ENCODE results near the gene RPL18.

RPL18 gene

GRCh38 chr19:48595833-48596232 lies 23.1 kb downstream of the RPL18 start:
- H3K4me1 ChIP-seq (ENCODE audit: insufficient read depth, low read length) = no peaks in the 10 kb centered on the region
- no peak for ATAC-seq (ENCODE audit: insufficient read depth, low read depth)
- no peak overlapping the region for H3K4me2 ChIP-seq (ENCODE audit: insufficient read depth, low read length)
- H4K20me1 ChIP-seq (ENCODE audit: insufficient read depth, low read length) = no peaks in the 10 kb centered on the region
- H3K36me3 ChIP-seq (ENCODE audit: insufficient read depth, low read length) = no peaks in the 10 kb centered on the region
- H3K27me3 ChIP-seq (ENCODE audit: insufficient read depth, low read length, poor library complexity) = no peaks in the 10 kb centered on the region
- H3K4me3 ChIP-seq (ENCODE audit: low read depth in 1 of 2, low read length in 2 of 2) = no peak overlapping the region
- no peak overlapping the region for H3K27ac ChIP-seq (ENCODE audit: low read length)
- no peak overlapping the region for H3K9ac ChIP-seq (ENCODE audit: low read depth, low read length)
- no peak for DNase-seq
- no peaks in the 10 kb centered on the region for H3K9me3 ChIP-seq (ENCODE audit: insufficient read depth, low read length, severe bottlenecking)
- no peak overlapping the region for H2AFZ ChIP-seq (ENCODE audit: low read depth, low read length)
- H3K79me2 ChIP-seq (ENCODE audit: insufficient read depth, low read length) = no peaks in the 10 kb centered on the region
- TF ChIP-seq EZH2 (IDR thresholded peaks at IDR 0.05; ENCODE audit: borderline replicate concordance, low read depth, low read length, severe bottlenecking) = no peak
- no peak for TF ChIP-seq CTCF (IDR thresholded peaks at IDR 0.05; ENCODE audit: borderline replicate concordance, extremely low read depth, low read length, poor library complexity, severe bottlenecking)

- H3K9ac ChIP-seq (ENCODE audit: low read depth, low read length) = no peak overlapping the region
- H4K20me1 ChIP-seq (ENCODE audit: insufficient read depth, low read length) = no peaks in the 10 kb centered on the region
- H3K4me2 ChIP-seq (ENCODE audit: insufficient read depth, low read length) = no peak overlapping the region
- H3K27me3 ChIP-seq (ENCODE audit: insufficient read depth, low read length, poor library complexity) = no peaks in the 10 kb centered on the region
- ATAC-seq (ENCODE audit: insufficient read depth, low read depth) (no peak), DNase-seq (no peak)
- H3K4me3 ChIP-seq (ENCODE audit: low read depth in 1 of 2, low read length in 2 of 2) = no peak overlapping the region
- no peak overlapping the region for H2AFZ ChIP-seq (ENCODE audit: low read depth, low read length)
- TF ChIP-seq EZH2 (IDR thresholded peaks at IDR 0.05; ENCODE audit: borderline replicate concordance, low read depth, low read length, severe bottlenecking) = no peak
- TF ChIP-seq CTCF (IDR thresholded peaks at IDR 0.05; ENCODE audit: borderline replicate concordance, extremely low read depth, low read length, poor library complexity, severe bottlenecking) = no peak
- no peaks in the 10 kb centered on the region for H3K4me1 ChIP-seq (ENCODE audit: insufficient read depth, low read length)
- no peak overlapping the region for H3K27ac ChIP-seq (ENCODE audit: low read length)
- no peaks in the 10 kb centered on the region for H3K79me2 ChIP-seq (ENCODE audit: insufficient read depth, low read length)
- no peaks in the 10 kb centered on the region for H3K36me3 ChIP-seq (ENCODE audit: insufficient read depth, low read length)
- H3K9me3 ChIP-seq (ENCODE audit: insufficient read depth, low read length, severe bottlenecking) = no peaks in the 10 kb centered on the region
Observed at GRCh38 chr19:48595171-48595570, 23.8 kb downstream of the RPL18 start.

- Histone ChIP-seq H3K27me3 (ENCODE audit: insufficient read depth, low read length, poor library complexity) (no peaks in the 10 kb centered on the region), H3K36me3 (ENCODE audit: insufficient read depth, low read length) (no peaks in the 10 kb centered on the region), H3K4me2 (ENCODE audit: insufficient read depth, low read length) (no peak overlapping the region), H3K9ac (ENCODE audit: low read depth, low read length) (no peak overlapping the region), H3K79me2 (ENCODE audit: insufficient read depth, low read length) (no peaks in the 10 kb centered on the region), H4K20me1 (ENCODE audit: insufficient read depth, low read length) (no peaks in the 10 kb centered on the region), H3K4me1 (ENCODE audit: insufficient read depth, low read length) (peaks cover 11% of the 10 kb centered on the region), H2AFZ (ENCODE audit: low read depth, low read length) (no peak overlapping the region), H3K27ac (ENCODE audit: low read length) (no peak overlapping the region), H3K9me3 (ENCODE audit: insufficient read depth, low read length, severe bottlenecking) (no peaks in the 10 kb centered on the region), H3K4me3 (ENCODE audit: low read depth in 1 of 2, low read length in 2 of 2) (no peak overlapping the region)
- ATAC-seq (ENCODE audit: insufficient read depth, low read depth) (no peak), DNase-seq (no peak)
- TF ChIP-seq EZH2 (IDR thresholded peaks at IDR 0.05; ENCODE audit: borderline replicate concordance, low read depth, low read length, severe bottlenecking) (no peak), CTCF (IDR thresholded peaks at IDR 0.05; ENCODE audit: borderline replicate concordance, extremely low read depth, low read length, poor library complexity, severe bottlenecking) (peak; percentile 4)
Observed at GRCh38 chr19:48591021-48591420, 28.0 kb downstream of the RPL18 start.

All from DND-41 (cell line).